T-helper 2 cell treated with Interferon-gamma antibody and Interleukin-4, amounts not matched to agents 100 ng/mL and 5 ng/mL, for 36 hours (primary cell): ENCODE measurements around the gene CTIF. TPM values are rescaled to one million over a fixed set of nuclear protein-coding genes. Genes with fewer than 3 reads are reported as not detected.

ENCODE experiments used
- intact Hi-C: fragments of 100-400 bp; cut with micrococcal nuclease; formaldehyde crosslinking; loops from one replicate; pipeline ENCODE4 v1.15.1; 2023
- total RNA-seq: library from RNA; stranded (reverse); gene quantifications from 2 replicates; pipeline ENCODE4 v1.2.3, GENCODE V29; 2022

The CTIF gene
- total RNA-seq, 1 donor from 2014 or later, result 2.4 TPM

DNA sequence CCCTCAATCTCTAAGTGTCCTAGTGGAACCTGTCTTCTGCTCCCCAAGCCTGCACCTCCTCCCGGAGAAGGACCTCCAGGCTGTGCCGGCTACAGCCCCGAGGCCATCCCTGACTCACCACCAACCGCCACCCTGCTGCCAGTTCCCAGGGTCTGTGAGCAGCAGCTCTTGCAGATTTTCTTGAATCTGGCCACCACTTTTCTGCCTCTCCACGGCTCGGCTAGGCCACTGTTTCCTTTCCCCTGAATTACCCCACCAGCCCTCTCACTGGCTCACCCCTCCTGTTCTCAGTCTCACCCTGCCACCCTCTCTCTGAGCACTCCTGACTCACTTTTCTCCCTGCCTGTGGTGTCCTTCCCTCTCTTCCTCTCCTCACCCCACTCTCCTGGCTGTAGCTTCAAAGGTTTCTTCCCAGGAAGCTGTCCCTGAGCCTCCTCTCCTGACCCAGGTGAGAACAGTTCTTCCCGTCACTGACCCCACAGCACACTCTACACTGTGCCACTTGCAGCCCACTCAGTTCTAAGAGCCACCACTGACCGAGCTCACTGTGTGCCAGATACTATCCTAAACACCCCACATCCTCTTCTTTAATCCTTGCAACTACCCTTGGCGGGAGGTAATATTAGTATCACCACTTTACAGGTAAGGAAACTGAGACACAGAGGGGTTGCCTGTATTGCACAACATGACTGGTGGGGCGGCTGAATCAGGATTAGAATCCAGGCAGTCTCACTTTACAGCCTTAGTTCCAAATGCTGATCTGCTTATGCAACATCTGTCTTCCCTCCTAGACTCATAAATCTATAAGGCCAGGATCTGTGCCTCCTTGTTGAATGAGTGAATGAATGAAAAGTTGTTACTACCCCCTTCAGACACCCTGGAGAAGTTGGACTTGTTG, 300.3 kb downstream of the CTIF start:
- intact Hi-C loops, result loop anchor here (10.0 kb wide), 1 partner anchor 1446 kb away; the partner anchor contains the start of genes CXXC1 and MBD1

DNA sequence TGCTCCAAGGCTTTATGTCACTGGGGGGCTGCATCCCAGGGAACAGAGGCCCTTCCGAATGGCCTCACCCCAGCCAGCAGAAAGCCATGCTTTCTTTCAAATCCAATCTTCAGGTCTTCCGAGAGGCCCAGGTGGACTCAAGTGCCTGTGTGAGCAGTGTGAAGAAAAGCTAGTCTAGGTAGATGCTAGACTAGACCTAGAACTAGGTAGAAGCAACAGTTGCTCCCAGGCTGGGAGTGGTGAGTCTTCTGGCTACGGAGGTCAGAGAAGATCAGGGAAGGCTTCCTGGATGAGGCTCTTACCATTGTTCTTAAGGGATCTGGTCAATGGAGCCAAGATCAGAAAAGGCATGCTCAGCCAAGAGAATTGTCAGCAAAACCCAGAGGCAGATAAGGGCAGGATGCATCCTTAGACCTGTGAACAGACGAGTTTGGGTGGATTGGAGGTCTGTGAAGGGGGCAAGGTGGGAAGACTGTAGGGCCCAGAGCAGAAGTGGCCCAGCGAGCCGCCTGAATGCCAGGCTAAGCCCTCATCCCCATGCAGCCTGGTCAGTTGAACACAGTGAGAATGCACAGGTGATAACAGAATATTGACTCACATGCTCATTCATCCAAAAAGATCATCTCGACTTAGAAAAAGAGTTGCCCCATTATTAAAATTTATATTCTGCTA, 301.1 kb downstream of the CTIF start:
- intact Hi-C loops, result loop anchor here (10.0 kb wide), 1 partner anchor 1445 kb away; the partner anchor contains the start of genes CXXC1 and MBD1

DNA sequence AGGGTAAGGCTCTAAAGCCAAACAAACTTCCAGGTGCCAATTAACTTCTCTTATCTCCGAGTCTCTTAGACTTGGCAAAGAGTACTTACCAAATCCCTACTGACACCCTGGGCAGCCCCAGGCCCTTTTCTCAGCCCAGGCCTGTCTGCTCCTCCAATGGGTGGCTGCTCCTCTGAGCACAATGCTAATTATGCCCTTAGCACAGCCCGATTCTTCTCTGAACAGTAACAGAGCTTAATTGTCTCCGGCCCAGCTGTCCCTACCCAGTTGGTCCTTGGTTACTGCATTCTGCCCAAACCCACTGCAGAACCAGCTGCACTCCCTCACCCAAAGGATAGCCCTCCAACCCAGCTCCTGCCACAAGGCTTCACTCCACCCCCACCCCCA, 301.7 kb downstream of the CTIF start:
- intact Hi-C loops, result no loop called here

- intact Hi-C loops, result loop anchor here (1.0 kb wide), 1 partner anchor 7 kb away; no protein-coding TSS in a partner anchor
These were observed 302.8 kb downstream of the CTIF start for GRCh38 chr18:48841381-48842258.

DNA sequence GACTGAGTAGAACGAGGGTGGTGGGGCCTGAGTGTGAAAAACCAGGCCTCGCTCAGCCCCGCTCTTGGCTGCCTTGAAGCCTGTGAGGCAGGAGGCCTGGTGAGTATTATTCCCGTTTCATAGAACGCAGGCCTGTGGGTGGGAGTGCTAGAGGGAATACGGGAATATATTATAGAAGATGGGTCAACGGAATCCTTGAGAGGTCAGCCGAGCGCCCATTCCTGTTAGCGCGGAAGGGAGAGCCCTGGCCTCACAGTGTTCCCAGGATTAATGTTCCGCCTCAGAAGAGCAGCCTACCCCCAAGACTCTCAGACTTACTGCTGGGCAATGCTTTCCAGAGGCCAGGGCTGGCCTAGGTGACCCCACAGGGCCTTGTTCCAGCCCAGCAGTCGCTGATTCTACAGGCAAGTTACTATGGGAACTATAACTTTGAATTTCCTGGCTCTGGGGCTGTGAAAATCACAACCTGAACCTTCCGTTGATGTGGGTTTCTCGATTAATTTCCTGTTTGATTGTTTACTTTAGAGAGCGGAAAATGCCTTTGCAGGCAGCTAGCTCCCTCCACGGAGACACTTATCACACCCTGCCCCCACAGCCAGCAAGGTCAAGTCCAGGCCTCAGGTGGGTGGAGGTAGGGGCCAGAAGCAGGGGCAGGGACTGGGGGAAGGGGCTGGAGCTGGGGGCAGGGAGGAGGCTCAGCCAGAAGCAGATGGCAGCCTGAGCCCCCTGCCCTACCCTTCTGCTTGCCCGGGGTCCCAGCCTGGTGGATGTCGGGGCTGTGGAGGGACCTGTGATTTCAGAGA, 303.6 kb downstream of the CTIF start:
- intact Hi-C loops, result loop anchor here (1.0 kb wide), 1 partner anchor 8 kb away; no protein-coding TSS in a partner anchor

DNA sequence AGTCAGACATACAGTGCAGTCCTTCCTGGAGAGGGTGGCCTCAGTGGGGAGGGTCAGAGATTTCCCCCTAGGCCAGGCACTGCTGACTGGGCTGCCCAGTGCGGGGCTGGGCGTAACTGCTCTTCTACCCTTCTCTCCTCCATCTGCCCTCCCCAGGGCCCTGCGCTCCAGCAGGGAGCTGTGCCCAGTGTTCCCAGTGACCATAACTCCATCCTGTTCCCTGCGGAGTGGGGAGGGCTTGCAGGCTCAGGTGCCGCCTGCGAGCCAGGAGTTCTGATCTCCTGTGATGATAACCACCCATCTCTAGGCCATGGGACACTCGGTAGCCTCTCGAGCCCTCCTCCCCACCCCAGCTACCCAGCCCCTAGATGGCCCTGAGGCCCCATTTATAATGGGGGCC, 304.3 kb downstream of the CTIF start:
- intact Hi-C loops, result no loop called here

GRCh38 chr18:48843596-48843995, 304.8 kb downstream of the CTIF start:
- intact Hi-C loops, result no loop called here

DNA sequence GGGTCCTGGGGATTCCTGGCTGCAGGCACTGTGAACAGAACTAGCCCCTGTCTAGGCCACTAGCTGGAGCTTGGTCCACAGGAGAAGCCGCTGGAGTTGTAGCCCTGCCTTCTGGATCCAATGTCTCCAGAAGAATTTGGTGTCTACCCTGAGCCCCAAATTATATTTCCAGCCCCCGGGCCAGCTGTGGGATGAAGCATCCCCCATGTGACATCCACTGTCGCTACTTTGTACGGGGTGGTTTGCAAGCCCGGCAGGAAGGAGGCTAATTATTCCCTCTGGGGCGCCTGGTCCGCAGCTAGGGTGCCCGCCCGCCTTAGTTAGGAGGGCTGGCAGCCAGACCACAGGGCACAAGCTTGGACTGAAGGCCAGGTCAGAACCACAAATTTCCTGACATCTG, 305.4 kb downstream of the CTIF start:
- intact Hi-C loops, result no loop called here

DNA sequence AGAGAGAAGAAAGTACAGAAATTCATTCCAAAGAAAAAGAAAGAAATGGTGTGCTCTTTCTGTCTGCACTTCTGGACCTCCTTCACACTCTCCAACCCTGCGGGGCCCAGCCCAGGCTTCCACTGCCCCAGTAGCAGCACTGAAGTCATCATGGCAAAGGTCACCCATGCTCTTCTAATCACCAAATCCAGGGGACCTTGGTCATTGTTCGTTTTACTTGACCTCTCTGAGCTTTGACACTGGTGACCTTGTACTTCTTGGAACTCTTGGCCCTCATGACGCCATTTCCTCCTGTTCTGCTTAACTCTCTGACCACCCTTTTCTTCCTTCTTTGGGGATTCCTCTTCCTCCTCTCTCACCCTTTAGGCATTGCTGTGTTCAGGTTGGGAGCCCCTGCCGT, 306.3 kb downstream of the CTIF start:
- intact Hi-C loops, result no loop called here

- intact Hi-C loops, result no loop called here
These were observed 307.6 kb downstream of the CTIF start for GRCh38 chr18:48846423-48846932.

DNA sequence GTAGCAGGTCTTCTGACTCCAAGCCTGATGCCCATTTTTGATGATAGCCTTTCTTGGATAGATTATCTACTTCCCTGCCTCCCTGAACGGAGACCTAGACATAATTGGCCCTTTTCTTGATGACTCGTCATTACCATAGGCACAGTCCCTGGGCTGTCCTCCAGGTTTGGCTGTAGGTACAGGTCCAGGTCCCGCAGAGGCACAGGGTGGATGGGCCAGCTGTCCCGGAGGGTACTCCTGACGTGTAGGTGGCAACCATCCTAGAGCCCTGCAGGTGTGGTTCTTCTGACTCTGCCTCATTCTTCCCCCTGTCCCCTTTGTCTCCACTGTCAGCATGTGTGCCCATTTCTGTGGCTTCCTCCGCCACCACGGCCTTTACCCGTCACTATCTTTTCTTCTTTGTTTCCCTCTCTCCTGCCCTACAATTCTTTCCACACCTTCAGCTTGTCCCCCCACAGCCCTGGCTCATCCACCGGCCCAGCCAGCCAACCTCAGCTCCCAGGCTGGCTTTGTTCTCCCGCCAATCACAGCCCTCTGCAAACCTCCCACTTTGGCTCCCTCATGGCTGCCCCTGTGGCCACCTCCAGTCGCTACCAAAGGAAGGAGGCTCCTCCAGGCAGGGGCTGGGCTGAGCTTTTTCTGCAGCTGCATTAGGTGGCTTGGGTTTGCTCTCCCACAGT, 309.1 kb downstream of the CTIF start:
- intact Hi-C loops, result no loop called here

DNA sequence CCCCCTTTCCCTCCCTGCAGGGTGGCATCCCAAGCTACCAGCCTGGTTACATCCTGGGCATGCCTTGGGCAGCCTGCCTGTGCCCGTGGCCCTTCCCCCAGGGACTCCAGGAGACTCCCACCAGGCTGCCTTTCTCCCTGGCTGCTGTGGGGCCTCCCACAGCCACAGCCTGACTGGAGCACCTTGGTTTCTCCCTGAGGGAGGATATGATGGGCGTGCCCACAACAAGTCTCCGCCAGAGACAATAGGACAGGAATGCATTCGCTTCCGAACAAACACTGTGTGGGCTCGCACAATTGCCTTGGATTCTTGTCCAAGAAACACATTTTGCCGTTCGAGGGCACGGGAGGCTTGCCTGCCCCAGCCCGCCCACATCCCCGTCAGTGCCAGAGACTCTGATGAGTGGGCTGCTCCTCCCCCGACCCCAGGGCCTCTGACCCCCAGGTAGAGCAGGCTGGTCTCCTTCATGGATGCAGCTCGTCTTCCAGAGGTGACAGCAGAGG, 309.9 kb downstream of the CTIF start:
- intact Hi-C loops, result no loop called here

DNA sequence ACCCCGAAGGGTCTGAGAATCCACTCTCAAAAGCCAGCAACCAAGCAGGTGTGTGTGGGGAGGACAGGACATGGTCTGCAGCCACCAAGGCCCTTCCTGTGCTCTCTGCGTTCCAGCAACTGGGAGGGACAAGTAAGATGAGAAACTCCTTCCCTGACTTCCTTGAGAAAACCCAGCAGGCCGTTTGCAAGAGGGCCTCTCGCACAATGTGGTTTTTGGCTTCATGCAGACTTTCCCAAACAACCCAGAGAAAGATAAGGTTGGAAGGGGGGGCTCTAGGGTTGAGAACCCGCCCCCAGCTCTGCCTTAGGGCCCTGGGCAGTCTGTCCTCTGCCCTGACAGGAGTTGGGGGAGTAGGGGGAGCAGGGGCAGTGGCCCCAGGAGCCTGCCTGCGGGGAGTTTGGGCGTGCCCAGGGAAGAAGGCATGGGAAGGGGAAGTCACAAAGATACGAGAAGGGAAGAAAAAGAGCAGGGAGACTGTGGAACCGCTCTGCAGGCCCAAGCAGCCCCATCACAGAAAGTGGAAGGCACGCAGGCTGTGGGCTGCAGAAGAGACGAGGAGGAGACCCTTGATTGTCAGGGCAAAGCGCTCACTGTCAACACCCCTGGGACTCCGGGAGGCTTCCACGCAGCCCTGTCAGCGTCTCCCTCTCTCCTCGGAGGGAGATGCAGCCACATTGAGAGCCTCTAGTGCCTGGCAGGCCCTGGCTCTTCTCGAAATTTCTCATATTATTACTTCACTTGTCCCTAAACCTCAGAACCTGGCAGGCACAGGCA, 312.2 kb downstream of the CTIF start:
- intact Hi-C loops, result no loop called here

DNA sequence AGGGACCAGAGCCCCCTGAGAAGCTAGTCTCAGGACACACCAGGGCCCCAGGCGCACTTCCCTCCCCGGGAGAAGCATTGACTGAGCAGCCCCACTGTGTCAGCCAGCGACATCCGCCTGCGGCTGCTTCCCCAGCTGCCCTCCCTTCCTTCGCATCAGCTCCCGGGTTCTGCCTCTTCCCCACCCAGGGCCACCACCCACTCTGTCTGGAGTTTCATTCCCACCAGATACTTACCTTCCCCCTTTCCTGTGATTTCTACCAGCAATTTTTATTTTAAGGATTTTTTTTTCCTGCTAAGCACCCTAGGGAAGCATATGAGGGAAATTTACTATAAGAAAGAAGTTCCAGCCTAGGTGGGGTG, 312.7 kb downstream of the CTIF start:
- intact Hi-C loops, result no loop called here

GRCh38 chr18:48852292-48852691, 313.5 kb downstream of the CTIF start:
- intact Hi-C loops, result no loop called here

DNA sequence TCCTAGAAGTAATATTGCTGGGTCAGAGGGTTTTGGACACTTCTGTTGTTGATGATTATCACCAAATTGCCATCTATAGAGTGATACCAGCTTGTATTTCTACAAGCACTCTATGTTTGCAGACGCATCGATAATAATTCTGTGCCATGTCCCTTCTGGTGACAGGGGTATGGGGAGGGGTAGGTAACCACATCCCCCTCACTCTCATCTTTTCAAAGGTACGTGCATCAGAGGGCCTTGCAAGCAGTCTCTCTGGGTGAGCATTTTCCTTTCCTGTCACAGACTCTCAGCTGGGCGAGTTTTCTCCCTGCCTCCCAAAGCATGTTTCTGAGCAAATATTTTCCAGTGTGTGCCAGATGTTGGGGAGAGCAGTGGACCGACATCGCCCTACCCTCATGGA, 314.0 kb downstream of the CTIF start:
- intact Hi-C loops, result no loop called here

- intact Hi-C loops, result no loop called here
These were observed 314.8 kb downstream of the CTIF start for GRCh38 chr18:48853588-48853987.

DNA sequence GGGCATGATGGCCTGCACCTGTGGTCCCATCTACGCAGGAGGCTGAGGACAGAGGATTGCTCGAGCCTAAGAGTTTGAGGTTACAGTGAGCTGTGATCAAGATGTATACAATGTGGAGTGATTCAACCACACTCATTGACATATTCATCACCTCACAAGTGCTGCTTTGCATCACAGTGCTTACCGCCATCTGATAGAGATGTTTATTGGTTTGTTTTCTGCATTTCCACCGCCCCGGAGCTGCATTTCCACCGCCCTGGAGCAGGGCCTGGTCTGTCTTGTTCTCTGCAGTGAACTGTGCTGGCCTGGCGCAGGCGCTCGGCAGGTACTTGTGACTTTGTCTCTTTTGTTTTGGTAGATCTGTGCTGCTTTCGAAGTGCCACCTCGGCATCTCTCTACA, 315.9 kb downstream of the CTIF start:
- intact Hi-C loops, result no loop called here
